HG02571 (cell line): ENCODE measurements around the gene CDV3.

Experiments
- ATAC-seq: cut with Tn5 transposase; IDR thresholded peaks from one replicate; pipeline ENCODE4 v1.9.1; 2021; ENCODE audit warnings: mild to moderate bottlenecking, moderate library complexity; ENCODE audit not compliant: unreplicated experiment

CDV3 gene

GRCh38 chr3:133563816-133564215, 9.7 kb upstream of the CDV3 start:
- ATAC-seq = no peak

DNA sequence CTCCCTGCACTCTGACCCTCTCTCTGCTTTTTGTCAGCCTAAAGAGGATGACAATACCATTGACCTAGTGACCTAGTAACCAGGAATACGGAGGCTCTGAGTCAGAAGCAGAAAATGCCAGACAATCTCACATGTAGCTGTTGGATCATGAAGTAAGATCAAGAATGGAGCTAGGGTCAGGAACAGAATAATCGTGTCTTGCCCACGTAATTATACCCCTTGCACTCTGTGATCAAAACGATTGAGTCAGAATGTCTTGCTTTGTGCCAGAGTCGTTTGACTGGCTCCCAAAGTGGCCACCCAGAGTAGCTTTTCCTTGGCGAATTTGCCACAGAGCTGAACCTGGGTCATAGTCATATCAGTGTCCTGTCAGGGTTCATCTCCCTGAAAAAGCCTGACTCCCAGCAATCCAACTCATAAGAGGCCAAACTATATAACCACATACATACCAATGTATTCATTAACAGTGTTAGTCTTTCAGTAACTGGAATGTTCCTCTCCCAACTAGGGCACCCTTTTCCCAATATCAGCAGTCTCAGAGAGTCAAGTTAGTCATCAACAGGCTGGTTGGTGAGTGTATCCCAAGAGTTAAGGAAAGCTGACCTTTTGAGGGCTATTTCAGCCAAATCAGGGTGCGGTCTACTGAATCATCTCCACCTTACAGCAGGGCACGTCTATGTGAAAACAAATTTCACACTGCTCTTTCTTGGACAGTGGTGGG, 5.0 kb upstream of the CDV3 start:
- ATAC-seq = no peak

GRCh38 chr3:133570139-133570936, 3.1 kb upstream of the CDV3 start:
- ATAC-seq = no peak

DNA sequence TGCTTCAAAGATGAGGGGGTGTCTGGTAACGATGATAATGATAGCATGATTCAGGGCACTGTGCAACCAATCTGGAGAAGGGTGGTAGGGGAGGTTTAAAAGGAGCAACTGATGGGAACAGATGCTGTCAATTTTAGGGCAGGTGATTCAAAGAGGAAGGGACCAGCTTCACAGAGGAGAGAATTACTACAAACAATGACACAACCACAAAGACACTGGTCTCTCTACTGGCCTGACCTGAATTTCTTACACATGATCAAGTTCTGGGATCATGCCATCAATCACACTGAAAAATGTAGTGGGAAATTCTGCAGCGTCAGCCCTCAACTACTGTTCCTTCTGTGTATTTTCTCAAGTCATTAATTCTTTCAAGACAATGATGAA, 2.6 kb upstream of the CDV3 start:
- ATAC-seq = no peak

- no peak for ATAC-seq
These were observed 1.1 kb upstream of the CDV3 start for GRCh38 chr3:133572158-133573053.

- peak; percentile 74 for ATAC-seq
These were observed 345 bp upstream of the CDV3 start for GRCh38 chr3:133573054-133573628.

DNA sequence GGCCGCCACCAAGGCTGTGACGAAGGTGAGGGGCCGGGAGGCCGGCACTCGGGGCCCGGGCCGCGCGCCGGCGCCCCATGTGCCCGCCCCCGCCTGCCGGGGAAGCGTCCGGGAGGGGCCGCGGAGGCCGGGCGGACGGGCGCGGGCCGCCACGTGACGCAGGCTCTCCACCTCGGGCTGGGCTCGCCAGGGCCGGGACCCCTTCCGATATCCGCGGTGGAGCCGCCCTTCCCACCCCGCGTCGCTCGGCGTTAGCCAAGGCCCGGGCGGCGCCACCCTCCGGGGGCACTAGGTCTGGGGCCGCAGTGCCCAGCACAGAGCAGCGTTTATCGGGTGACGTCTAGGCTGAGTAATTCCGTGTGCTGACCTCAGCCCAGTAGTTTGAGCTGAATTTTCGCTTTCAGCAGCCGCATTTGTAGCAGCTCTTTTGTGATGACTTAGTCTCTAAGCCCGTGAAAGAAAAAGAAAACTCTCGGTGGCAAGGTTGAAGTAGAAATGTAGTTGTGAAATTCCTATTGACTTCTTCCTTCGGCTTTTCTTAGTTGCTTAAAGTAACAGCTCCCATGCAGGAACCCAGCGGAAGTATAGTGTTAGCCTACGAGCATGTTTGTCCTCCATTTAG, 885 bp downstream of the CDV3 start:
- peak; percentile 34 for ATAC-seq

- ATAC-seq = no peak
These were observed 1.6 kb downstream of the CDV3 start for GRCh38 chr3:133575086-133575485.

- no peak for ATAC-seq
These were observed 2.7 kb downstream of the CDV3 start for GRCh38 chr3:133576169-133576568.

DNA sequence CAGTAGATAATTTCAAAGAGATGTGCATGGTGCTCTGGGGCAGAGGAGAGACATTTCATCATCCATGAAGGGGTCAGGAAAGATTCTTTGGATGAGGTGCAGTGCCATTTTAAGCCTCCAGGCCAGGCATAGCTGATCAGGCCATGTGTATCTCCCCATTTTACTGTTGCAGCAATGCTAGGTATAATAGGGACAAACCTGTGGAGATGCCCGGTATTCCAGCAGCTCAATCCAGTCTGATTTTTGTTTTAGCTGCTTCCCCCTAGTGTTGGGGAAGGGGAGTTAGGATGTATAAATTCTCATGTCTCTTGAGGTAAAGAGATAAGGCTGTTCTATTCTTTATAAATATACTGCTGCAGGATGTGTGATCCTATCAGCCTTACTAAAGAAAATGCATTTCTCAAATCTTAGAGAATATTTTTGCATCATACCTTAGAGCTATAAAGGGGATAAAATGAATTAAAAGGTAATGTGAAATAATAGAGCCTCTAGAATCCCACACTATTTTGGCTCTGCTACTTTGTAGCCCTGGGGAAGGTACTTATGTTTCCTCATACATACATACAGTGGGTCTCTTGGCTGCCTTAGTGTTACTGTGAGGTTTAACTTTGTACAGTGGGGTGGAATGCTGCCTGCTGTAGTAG, 5.2 kb downstream of the CDV3 start:
- no peak for ATAC-seq

GRCh38 chr3:133583396-133583795, 9.9 kb downstream of the CDV3 start:
- no peak for ATAC-seq

DNA sequence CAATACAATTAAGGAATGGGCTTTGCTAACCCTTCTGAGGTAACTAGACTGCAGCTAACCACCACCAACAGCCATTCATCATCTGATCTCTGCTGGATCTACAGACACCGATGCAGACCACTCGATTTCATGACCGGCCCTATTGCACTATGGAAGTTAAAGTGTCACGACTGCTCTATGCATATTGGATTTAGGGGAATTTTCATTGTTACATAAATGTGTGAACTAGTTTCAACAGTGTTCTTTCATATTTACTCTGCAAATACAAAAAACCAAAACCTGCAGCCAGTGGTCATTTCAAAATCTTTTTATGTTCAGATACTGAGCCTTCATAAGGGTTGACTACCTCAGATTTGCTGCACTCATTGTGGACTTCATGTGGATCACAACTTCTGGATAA, 14.5 kb downstream of the CDV3 start:
- ATAC-seq = no peak

DNA sequence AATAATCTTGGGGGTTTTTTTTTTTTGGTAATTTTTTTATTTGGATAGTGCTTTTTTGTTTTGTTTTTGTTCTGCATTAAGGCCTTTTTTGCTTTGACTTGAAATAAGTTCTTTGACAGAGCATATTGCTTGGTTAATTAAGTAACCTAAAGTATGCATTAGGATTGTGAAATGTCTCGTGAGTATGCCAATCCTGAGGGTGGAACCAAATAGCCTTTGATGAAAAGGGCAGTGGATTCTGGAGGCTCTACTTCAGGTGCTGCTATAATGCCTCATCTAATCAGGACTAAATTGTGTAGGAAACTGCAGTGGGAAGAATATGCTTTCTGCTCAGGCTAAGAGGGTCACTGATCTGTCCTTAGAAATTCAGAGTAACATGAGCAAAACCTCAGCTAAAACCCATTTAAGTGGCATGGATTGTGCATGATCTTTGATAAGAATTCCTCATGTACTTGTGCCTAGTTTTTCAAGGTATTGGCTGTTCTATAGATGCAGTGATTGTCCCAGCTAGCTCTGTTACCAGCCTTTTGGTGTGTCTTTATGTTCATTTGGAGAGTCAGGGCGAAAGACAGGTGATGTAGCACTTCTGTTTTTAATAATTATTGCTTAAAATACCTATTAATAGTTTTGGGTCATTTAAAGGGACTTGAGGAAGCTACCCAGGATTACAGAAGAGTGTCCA, 15.4 kb downstream of the CDV3 start:
- ATAC-seq = no peak

DNA sequence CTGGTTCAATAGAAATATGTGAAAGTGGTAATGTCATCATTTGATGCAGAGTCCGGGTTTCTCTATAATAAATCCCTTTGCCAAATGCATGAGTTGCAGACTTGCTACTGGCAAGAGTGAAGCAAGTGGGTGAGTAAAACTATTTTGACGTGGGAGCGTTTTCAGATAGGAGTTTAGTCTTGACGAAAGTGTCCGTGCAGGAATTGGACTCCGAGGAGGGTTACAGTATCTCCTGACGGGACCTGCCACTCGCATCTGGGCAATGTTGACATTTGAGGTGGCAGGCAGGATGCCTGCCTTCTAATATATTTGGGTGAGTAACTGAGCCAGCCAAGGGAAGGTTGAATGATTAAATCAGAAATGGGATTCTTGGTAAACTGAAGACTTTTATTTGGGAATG, 16.0 kb downstream of the CDV3 start:
- no peak for ATAC-seq

DNA sequence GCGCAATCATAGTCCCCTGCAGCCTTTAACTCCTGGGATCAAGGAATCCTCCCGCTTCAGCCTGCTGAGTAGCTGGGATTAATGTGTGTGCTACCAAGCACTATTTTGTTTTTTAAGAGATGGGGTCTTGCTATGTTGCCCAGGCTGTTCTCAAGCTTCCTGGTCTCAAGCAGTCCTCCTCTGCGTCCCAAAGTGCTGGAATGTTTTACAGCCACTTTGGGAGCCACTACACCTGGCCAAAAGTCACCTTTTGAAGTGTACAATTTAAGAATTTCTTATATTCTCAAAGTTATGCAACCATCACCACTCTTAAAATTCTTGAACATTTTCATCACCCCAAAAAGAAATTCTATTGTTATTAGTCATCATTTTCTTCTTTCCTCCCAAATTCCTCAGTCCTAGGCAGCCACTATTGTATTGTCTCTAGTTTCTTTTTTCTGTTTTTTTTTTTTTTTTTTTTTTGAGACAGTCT, 17.8 kb downstream of the CDV3 start:
- ATAC-seq = no peak

GRCh38 chr3:133592843-133593242, 19.4 kb downstream of the CDV3 start:
- no peak for ATAC-seq

GRCh38 chr3:133593243-133593642, 19.8 kb downstream of the CDV3 start:
- no peak for ATAC-seq

DNA sequence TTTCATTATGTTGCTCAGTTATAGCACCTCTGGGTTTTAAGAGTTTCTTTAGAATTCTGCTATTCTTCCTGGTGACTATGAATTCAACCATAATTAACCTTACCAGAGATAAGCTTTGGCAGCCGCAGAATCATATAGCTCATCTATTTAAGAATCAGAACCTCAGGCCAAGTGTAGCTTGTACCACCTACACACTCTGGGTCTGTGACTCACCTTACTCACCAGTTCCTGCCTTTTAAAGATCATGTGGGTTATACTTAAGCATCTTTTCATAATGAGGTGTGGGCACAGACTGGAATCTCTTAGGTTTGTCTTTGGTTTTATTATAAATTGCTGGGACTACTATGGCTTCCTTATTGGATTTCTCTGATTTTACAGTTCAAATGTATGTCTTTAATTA, 21.9 kb downstream of the CDV3 start:
- ATAC-seq = no peak

DNA sequence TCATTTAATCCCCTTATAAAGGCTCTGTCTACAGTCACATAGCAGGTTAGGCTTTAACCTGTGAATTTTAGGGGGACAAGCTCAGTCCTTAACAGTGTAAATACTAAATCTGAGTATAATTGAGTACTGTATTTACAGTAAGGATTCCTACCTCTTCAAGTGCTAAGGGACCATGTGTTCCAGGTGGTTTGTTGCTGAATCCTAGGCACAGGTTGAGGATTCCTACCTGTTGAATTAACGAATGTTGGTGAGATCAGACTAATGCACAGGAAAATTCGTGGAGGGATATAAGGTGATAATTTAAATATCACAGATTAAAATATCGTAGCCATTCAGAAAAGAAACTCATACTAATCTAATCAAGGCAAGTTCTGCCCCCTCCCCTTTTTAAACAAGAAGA, 24.9 kb downstream of the CDV3 start:
- no peak for ATAC-seq

- ATAC-seq = no peak
These were observed 25.8 kb downstream of the CDV3 start for GRCh38 chr3:133599280-133599679.
